Measurements from ENCODE around the gene TRIM69. TPM values are rescaled to one million over a fixed set of nuclear protein-coding genes. Genes with fewer than 3 reads are reported as not detected.

The TRIM69 gene
- total and polyA plus RNA-seq, 4 donors, result 11.2 to 26.4 (median 17.2) TPM

- no peak for ATAC-seq (ENCODE audit: insufficient read depth, low FRiP score)
- 74 to 83% methylated on average over 2 of the region's 2 CpGs for WGBS, 2 donors
- Histone ChIP-seq H3K27ac (ENCODE audit: low read depth in 1 of 2, low read length in 1 of 2) (no peak overlapping the region), H3K27me3 (ENCODE audit: control insufficient read depth in 3 of 3, insufficient read depth in 3 of 3, low read length in 2 of 3) (no peaks in the 10 kb centered on the region), H3K36me3 (ENCODE audit: control insufficient read depth in 4 of 4, insufficient read depth in 4 of 4, low read length in 4 of 4) (peaks cover 21 to 31% (median 26%) of the 10 kb centered on the region in 4 donors), H3K4me3 (no peak overlapping the region), H3K9me3 (ENCODE audit: control insufficient read depth in 4 of 4, insufficient read depth in 3 of 4, low read length in 3 of 4) (no peaks in the 10 kb centered on the region), H3K9ac (ENCODE audit: insufficient read depth in 1 of 2, low read length in 2 of 2) (no peak overlapping the region), H3K4me1 (ENCODE audit: control insufficient read depth in 5 of 5, insufficient read depth in 5 of 5, low read length in 5 of 5) (peaks cover 0 to 29% (median 7%) of the 10 kb centered on the region in 5 donors)
- DNase-seq, result no peak
- TF ChIP-seq CTCF (IDR thresholded peaks at IDR 0.05; ENCODE audit: control extremely low read depth, extremely low read depth), result no peak
These were observed 20.5 kb upstream of the TRIM69 start for GRCh38 chr15:44715797-44716334.

- Histone ChIP-seq H3K4me3 (no peak overlapping the region), H3K9me3 (ENCODE audit: control insufficient read depth in 4 of 4, insufficient read depth in 3 of 4, low read length in 3 of 4) (no peaks in the 10 kb centered on the region), H3K9ac (ENCODE audit: insufficient read depth in 1 of 2, low read length in 2 of 2) (no peak overlapping the region), H3K27me3 (ENCODE audit: control insufficient read depth in 3 of 3, insufficient read depth in 3 of 3, low read length in 2 of 3) (no peaks in the 10 kb centered on the region), H3K36me3 (ENCODE audit: control insufficient read depth in 4 of 4, insufficient read depth in 4 of 4, low read length in 4 of 4) (peaks cover 15 to 31% (median 26%) of the 10 kb centered on the region in 4 donors), H3K27ac (ENCODE audit: low read depth in 1 of 2, low read length in 1 of 2) (no peak overlapping the region), H3K4me1 (ENCODE audit: control insufficient read depth in 5 of 5, insufficient read depth in 5 of 5, low read length in 5 of 5) (peaks cover 0 to 29% (median 7%) of the 10 kb centered on the region in 5 donors)
- DNase-seq (no peak), ATAC-seq (ENCODE audit: insufficient read depth, low FRiP score) (no peak)
- WGBS, 2 donors, result 81 to 87% methylated on average over 2 of the region's 2 CpGs
- no peak for TF ChIP-seq CTCF (IDR thresholded peaks at IDR 0.05; ENCODE audit: control extremely low read depth, extremely low read depth)
These were observed 19.2 kb upstream of the TRIM69 start for GRCh38 chr15:44716983-44717602.

- Histone ChIP-seq H3K4me1 (ENCODE audit: control insufficient read depth in 5 of 5, insufficient read depth in 5 of 5, low read length in 5 of 5) (peaks cover 0 to 25% (median 2%) of the 10 kb centered on the region in 5 donors), H3K4me3 (no peak overlapping the region), H3K36me3 (ENCODE audit: control insufficient read depth in 4 of 4, insufficient read depth in 4 of 4, low read length in 4 of 4) (peaks cover 15 to 31% (median 26%) of the 10 kb centered on the region in 4 donors), H3K27ac (ENCODE audit: low read depth in 1 of 2, low read length in 1 of 2) (no peak overlapping the region), H3K9me3 (ENCODE audit: control insufficient read depth in 4 of 4, insufficient read depth in 3 of 4, low read length in 3 of 4) (no peaks in the 10 kb centered on the region), H3K27me3 (ENCODE audit: control insufficient read depth in 3 of 3, insufficient read depth in 3 of 3, low read length in 2 of 3) (no peaks in the 10 kb centered on the region), H3K9ac (ENCODE audit: insufficient read depth in 1 of 2, low read length in 2 of 2) (no peak overlapping the region)
- no peak for TF ChIP-seq CTCF (IDR thresholded peaks at IDR 0.05; ENCODE audit: control extremely low read depth, extremely low read depth)
- 65 to 67% methylated on average over 4 of the region's 4 CpGs for WGBS, 2 donors
- DNase-seq (no peak), ATAC-seq (ENCODE audit: insufficient read depth, low FRiP score) (no peak)
These were observed 18.0 kb upstream of the TRIM69 start for GRCh38 chr15:44718180-44718926.

All from lung (tissue), 12 donors.